PC-9 (cell line): Measurements from ENCODE around the gene KLK12.

ENCODE experiments used
- EZH2 ChIP-seq: fragments of 200-600 bp; sonication (generic); IDR thresholded peaks from 2 replicates; pipeline ENCODE4 v1.8.0; 2017; ENCODE audit warnings: antibody characterized with exemption, low read depth
- TF ChIP-seq, protein P1 (sequence below): fragments of 200-600 bp; sonication (generic); conservative IDR thresholded peaks from 2 replicates; pipeline ENCODE4 v1.6.1; 2017; ENCODE audit warnings: mixed run types, antibody characterized with exemption, mild to moderate bottlenecking, moderate library complexity

DNA sequence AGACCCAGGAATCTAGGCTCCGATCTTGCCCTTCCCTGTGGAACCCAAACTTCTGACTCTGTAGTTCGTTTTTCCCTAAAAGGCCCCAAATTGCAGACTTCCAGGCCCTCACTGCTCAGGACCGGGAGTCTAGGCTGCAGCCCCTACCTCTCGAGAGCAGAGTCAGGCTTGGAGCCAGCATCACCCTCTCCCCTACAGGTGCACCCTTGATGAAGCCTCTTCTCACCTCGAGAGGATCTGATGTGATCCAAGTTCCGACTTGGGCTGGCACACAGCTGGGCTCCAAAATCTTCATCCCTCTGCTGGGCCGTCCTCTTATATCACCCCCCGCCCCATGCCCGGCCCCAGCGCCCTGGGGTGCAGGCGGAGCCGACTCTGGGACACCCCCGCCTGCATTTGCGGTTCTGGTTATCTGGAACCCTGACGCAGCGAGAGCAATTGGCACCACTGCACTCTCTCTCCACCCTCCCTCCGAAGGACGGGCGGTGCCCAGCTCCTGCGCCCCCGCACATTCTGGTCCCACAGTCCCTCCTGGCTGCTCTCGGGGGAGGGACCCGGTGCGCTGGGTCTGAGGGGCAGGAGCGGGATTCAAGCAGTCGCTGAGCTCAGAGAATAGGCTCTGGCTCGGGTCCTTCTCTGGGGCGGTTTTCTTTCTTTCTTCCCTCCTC is 51.0 kb downstream of the KLK12 start, which contains the start of gene KLK7:
- TF ChIP-seq, protein P1, sequence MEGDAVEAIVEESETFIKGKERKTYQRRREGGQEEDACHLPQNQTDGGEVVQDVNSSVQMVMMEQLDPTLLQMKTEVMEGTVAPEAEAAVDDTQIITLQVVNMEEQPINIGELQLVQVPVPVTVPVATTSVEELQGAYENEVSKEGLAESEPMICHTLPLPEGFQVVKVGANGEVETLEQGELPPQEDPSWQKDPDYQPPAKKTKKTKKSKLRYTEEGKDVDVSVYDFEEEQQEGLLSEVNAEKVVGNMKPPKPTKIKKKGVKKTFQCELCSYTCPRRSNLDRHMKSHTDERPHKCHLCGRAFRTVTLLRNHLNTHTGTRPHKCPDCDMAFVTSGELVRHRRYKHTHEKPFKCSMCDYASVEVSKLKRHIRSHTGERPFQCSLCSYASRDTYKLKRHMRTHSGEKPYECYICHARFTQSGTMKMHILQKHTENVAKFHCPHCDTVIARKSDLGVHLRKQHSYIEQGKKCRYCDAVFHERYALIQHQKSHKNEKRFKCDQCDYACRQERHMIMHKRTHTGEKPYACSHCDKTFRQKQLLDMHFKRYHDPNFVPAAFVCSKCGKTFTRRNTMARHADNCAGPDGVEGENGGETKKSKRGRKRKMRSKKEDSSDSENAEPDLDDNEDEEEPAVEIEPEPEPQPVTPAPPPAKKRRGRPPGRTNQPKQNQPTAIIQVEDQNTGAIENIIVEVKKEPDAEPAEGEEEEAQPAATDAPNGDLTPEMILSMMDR, result no peak
- TF ChIP-seq EZH2, result no peak
